Measurements from ENCODE around the gene PARP12.

PARP12 gene

GRCh38 chr7:139993169-139993568 lies 69.6 kb downstream of the PARP12 start:
- TF ChIP-seq CTCF (IDR thresholded peaks at IDR 0.05; ENCODE audit: low read depth, low read length) = no peak
- H3K4me3 ChIP-seq (ENCODE audit: low read depth, low read length) = no peak overlapping the region
- no peak for DNase-seq (ENCODE audit: low read depth, low spot score)
- in situ Hi-C loops (cut with HindIII; ENCODE audit: low sequenced_read_pairs) = no loop called here

- in situ Hi-C loops (cut with HindIII; ENCODE audit: low sequenced_read_pairs) = no loop called here
- TF ChIP-seq CTCF (IDR thresholded peaks at IDR 0.05; ENCODE audit: low read depth, low read length) = no peak
- no peak overlapping the region for H3K4me3 ChIP-seq (ENCODE audit: low read depth, low read length)
- DNase-seq (ENCODE audit: low read depth, low spot score) = no peak
Measured at GRCh38 chr7:139992353-139993044, 70.3 kb downstream of the PARP12 start.

GRCh38 chr7:139991911-139992310 lies 70.8 kb downstream of the PARP12 start:
- DNase-seq (ENCODE audit: low read depth, low spot score) = no peak
- in situ Hi-C loops (cut with HindIII; ENCODE audit: low sequenced_read_pairs) = no loop called here
- H3K4me3 ChIP-seq (ENCODE audit: low read depth, low read length) = no peak overlapping the region
- no peak for TF ChIP-seq CTCF (IDR thresholded peaks at IDR 0.05; ENCODE audit: low read depth, low read length)

- TF ChIP-seq CTCF (IDR thresholded peaks at IDR 0.05; ENCODE audit: low read depth, low read length) = no peak
- DNase-seq (ENCODE audit: low read depth, low spot score) = no peak
- no peak overlapping the region for H3K4me3 ChIP-seq (ENCODE audit: low read depth, low read length)
- in situ Hi-C loops (cut with HindIII; ENCODE audit: low sequenced_read_pairs) = no loop called here
Measured at GRCh38 chr7:139991269-139991666, 71.5 kb downstream of the PARP12 start.

GRCh38 chr7:139990571-139991268 lies 72.0 kb downstream of the PARP12 start:
- in situ Hi-C loops (cut with HindIII; ENCODE audit: low sequenced_read_pairs) = no loop called here
- H3K4me3 ChIP-seq (ENCODE audit: low read depth, low read length) = no peak overlapping the region
- no peak for TF ChIP-seq CTCF (IDR thresholded peaks at IDR 0.05; ENCODE audit: low read depth, low read length)
- no peak for DNase-seq (ENCODE audit: low read depth, low spot score)

- TF ChIP-seq CTCF (IDR thresholded peaks at IDR 0.05; ENCODE audit: low read depth, low read length) = no peak
- H3K4me3 ChIP-seq (ENCODE audit: low read depth, low read length) = no peak overlapping the region
- in situ Hi-C loops (cut with HindIII; ENCODE audit: low sequenced_read_pairs) = no loop called here
- DNase-seq (ENCODE audit: low read depth, low spot score) = no peak
Measured at GRCh38 chr7:139990142-139990535, 72.6 kb downstream of the PARP12 start.
